ENCODE data around the gene VRK1.

The VRK1 gene

DNA sequence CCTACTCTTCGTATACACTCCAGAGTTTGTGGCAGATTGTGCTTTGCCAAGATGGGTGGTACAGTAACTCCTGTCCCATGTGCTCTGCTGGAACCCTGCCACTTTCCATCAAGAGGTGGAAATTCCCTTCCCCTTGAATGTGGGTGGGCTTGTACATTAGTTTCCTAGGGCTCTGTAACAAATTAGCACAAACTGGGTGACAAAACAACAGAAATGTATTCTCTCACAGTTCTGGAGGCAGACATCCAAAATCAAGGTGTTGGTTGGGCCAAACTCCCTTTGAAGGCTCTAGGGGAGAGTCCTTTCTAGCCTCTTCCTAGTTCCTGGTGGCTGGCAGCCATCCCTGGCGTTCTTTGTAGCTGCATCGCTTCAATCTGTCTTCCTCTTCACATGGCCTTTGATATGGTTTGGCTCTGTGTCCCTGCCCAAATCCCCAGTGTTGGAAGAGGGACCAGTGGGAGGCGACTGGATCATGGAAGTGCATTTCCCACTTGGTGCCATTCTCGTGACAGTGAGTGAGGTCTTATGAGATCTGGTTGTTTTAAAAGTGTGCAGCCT is 117.5 kb downstream of the VRK1 start:
- no peaks in the 10 kb centered on the region for H3K9me2 ChIP-seq (replicated peaks; ENCODE audit: low read depth, low read length)
- H3K36me3 ChIP-seq (ENCODE audit: insufficient read depth, low read length) = no peaks in the 10 kb centered on the region
- H3K4me2 ChIP-seq (ENCODE audit: low read depth, low read length, poor library complexity, severe bottlenecking) = no peak overlapping the region
- H3K4me3 ChIP-seq (ENCODE audit: low read length, poor library complexity, severe bottlenecking) = no peak overlapping the region
- H3K79me2 ChIP-seq (ENCODE audit: insufficient read depth, low read length) = no peaks in the 10 kb centered on the region
- H3K27me3 ChIP-seq (ENCODE audit: insufficient read depth, low read length, poor library complexity, severe bottlenecking) = no peaks in the 10 kb centered on the region
- H3F3A ChIP-seq (ENCODE audit: low read depth) = no peaks in the 10 kb centered on the region
- TF ChIP-seq, protein P1, sequence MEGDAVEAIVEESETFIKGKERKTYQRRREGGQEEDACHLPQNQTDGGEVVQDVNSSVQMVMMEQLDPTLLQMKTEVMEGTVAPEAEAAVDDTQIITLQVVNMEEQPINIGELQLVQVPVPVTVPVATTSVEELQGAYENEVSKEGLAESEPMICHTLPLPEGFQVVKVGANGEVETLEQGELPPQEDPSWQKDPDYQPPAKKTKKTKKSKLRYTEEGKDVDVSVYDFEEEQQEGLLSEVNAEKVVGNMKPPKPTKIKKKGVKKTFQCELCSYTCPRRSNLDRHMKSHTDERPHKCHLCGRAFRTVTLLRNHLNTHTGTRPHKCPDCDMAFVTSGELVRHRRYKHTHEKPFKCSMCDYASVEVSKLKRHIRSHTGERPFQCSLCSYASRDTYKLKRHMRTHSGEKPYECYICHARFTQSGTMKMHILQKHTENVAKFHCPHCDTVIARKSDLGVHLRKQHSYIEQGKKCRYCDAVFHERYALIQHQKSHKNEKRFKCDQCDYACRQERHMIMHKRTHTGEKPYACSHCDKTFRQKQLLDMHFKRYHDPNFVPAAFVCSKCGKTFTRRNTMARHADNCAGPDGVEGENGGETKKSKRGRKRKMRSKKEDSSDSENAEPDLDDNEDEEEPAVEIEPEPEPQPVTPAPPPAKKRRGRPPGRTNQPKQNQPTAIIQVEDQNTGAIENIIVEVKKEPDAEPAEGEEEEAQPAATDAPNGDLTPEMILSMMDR (conservative IDR thresholded peaks at IDR 0.05; ENCODE audit: low read length) = no peak
- no peak for TF ChIP-seq EZH2phosphoT487 (IDR thresholded peaks at IDR 0.05; ENCODE audit: borderline replicate concordance)
- H4K20me1 ChIP-seq (ENCODE audit: insufficient read depth, low read length, poor library complexity, severe bottlenecking) = no peaks in the 10 kb centered on the region
- H3K9ac ChIP-seq (ENCODE audit: low read depth, low read length, poor library complexity, severe bottlenecking) = no peak overlapping the region
- H2AFZ ChIP-seq (ENCODE audit: low read length) = no peak overlapping the region
- no peaks in the 10 kb centered on the region for H3K4me1 ChIP-seq (ENCODE audit: insufficient read depth, low read length, poor library complexity, severe bottlenecking)
- peaks cover 6% of the 10 kb centered on the region; the same call in 1 of the 2 replicates for H3K9me3 ChIP-seq (ENCODE audit: insufficient read depth, low read depth, low read length)

GRCh38 chr14:96915478-96915877 is 118.3 kb downstream of the VRK1 start:
- Histone ChIP-seq H4K20me1 (ENCODE audit: insufficient read depth, low read length, poor library complexity, severe bottlenecking) (no peaks in the 10 kb centered on the region), H3K9ac (ENCODE audit: low read depth, low read length, poor library complexity, severe bottlenecking) (no peak overlapping the region), H3K27me3 (ENCODE audit: insufficient read depth, low read length, poor library complexity, severe bottlenecking) (no peaks in the 10 kb centered on the region), H3K79me2 (ENCODE audit: insufficient read depth, low read length) (no peaks in the 10 kb centered on the region), H3K9me2 (replicated peaks; ENCODE audit: low read depth, low read length) (no peaks in the 10 kb centered on the region), H3K4me2 (ENCODE audit: low read depth, low read length, poor library complexity, severe bottlenecking) (no peak overlapping the region), H2AFZ (ENCODE audit: low read length) (no peak overlapping the region), H3K36me3 (ENCODE audit: insufficient read depth, low read length) (no peaks in the 10 kb centered on the region), H3F3A (ENCODE audit: low read depth) (no peaks in the 10 kb centered on the region), H3K9me3 (ENCODE audit: insufficient read depth, low read depth, low read length) (no peaks in the 10 kb centered on the region), H3K4me3 (ENCODE audit: low read length, poor library complexity, severe bottlenecking) (no peak overlapping the region), H3K4me1 (ENCODE audit: insufficient read depth, low read length, poor library complexity, severe bottlenecking) (no peaks in the 10 kb centered on the region)
- TF ChIP-seq EZH2phosphoT487 (IDR thresholded peaks at IDR 0.05; ENCODE audit: borderline replicate concordance) = no peak
- TF ChIP-seq, protein P1 (conservative IDR thresholded peaks at IDR 0.05; ENCODE audit: low read length) = no peak

DNA sequence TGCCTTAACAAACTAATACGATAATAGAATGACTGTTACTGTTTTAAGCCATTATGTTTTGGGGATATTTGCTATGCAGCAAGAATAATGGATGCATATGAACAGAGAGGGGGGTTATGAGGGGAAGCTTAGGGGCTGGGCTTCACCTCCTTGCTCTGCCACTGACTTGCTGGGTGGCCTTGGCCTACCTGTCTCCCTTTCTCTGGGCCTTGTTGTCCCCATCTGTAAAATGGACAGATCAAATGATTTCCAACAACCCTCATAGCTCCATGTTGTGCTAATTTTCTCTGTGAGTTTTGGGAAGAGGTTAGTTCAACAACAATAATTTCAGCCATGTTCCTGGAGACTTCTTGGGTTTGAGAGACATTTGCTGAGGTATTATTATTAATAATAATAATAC is 119.6 kb downstream of the VRK1 start:
- Histone ChIP-seq H3K9ac (ENCODE audit: low read depth, low read length, poor library complexity, severe bottlenecking) (no peak overlapping the region), H3K4me2 (ENCODE audit: low read depth, low read length, poor library complexity, severe bottlenecking) (no peak overlapping the region), H3K9me3 (ENCODE audit: insufficient read depth, low read depth, low read length) (no peaks in the 10 kb centered on the region), H3K36me3 (ENCODE audit: insufficient read depth, low read length) (no peaks in the 10 kb centered on the region), H3K4me1 (ENCODE audit: insufficient read depth, low read length, poor library complexity, severe bottlenecking) (no peaks in the 10 kb centered on the region), H3F3A (ENCODE audit: low read depth) (no peaks in the 10 kb centered on the region), H2AFZ (ENCODE audit: low read length) (no peak overlapping the region), H4K20me1 (ENCODE audit: insufficient read depth, low read length, poor library complexity, severe bottlenecking) (no peaks in the 10 kb centered on the region), H3K9me2 (replicated peaks; ENCODE audit: low read depth, low read length) (no peaks in the 10 kb centered on the region), H3K4me3 (ENCODE audit: low read length, poor library complexity, severe bottlenecking) (no peak overlapping the region), H3K27me3 (ENCODE audit: insufficient read depth, low read length, poor library complexity, severe bottlenecking) (no peaks in the 10 kb centered on the region), H3K79me2 (ENCODE audit: insufficient read depth, low read length) (no peaks in the 10 kb centered on the region)
- TF ChIP-seq, protein P1 (conservative IDR thresholded peaks at IDR 0.05; ENCODE audit: low read length) = no peak
- no peak for TF ChIP-seq EZH2phosphoT487 (IDR thresholded peaks at IDR 0.05; ENCODE audit: borderline replicate concordance)

All from Loucy (cell line).